ENCODE data around the gene EPB41L4A. TPM values are rescaled to one million over a fixed set of nuclear protein-coding genes. Genes with fewer than 3 reads are reported as not detected.

The EPB41L4A gene
- total RNA-seq, 4 donors from 2014 or later: 12.4 to 51.4 (median 23.0) TPM

DNA sequence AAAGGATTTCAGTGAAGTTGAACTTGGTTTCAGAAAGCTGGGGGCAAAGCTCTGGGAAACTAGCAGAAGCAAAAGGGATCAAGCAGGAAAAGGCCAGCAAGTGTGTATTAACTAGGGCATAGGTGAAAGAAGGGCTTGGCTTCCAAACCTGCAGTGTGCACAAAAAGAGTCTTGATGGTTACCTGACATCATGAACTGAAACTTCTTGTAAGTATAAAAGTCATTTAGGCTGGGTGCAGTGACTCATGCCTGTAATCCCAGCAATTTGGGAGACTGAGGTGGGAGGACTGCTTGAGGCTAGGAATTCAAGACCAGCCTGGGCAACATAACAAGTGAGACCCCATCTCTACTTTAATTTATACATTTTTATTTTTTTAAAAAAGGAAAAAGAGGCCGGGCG is 216.4 kb downstream of the EPB41L4A start:
- TF ChIP-seq, protein P1, sequence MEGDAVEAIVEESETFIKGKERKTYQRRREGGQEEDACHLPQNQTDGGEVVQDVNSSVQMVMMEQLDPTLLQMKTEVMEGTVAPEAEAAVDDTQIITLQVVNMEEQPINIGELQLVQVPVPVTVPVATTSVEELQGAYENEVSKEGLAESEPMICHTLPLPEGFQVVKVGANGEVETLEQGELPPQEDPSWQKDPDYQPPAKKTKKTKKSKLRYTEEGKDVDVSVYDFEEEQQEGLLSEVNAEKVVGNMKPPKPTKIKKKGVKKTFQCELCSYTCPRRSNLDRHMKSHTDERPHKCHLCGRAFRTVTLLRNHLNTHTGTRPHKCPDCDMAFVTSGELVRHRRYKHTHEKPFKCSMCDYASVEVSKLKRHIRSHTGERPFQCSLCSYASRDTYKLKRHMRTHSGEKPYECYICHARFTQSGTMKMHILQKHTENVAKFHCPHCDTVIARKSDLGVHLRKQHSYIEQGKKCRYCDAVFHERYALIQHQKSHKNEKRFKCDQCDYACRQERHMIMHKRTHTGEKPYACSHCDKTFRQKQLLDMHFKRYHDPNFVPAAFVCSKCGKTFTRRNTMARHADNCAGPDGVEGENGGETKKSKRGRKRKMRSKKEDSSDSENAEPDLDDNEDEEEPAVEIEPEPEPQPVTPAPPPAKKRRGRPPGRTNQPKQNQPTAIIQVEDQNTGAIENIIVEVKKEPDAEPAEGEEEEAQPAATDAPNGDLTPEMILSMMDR (IDR thresholded peaks at IDR 0.05; ENCODE audit: low read depth): no peak

DNA sequence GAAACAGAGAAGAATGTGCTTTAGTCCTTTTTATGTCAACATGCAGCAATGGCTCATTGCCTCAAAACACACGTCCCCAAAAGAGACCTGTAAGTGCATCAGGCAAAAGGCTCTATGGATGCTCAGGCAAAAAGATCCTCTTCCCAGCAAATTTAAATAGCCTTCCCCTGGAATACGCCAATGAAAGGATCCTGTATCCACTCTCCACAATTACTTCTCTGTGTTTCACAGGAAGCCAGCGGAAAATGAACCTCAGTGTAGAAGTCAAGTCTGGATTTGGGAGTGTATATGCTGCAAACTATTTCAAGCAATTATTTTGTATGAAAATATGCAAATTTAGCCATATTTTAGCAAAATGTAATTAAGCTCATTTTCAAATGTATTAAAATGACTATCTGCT is 217.9 kb downstream of the EPB41L4A start:
- TF ChIP-seq, protein P1 (IDR thresholded peaks at IDR 0.05; ENCODE audit: low read depth): no peak

DNA sequence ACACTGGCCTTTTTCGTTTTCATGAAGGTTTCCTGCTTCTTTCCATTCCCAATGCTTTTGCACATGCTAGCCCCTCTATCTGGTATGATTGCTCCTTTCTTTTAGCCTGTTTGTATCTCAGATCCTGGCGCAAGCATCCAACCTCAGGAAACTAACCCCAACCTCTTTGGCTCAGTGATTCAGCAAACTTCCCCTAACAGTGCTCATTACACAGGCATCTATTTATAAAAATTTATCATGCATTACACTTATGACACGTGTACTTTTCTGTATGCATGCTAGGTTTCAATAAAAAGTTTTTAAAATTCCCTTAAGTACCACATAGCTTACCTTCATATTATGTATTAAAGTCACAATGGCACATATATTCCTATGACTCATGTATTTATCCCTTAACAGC is 218.9 kb downstream of the EPB41L4A start:
- TF ChIP-seq, protein P1 (IDR thresholded peaks at IDR 0.05; ENCODE audit: low read depth): no peak

DNA sequence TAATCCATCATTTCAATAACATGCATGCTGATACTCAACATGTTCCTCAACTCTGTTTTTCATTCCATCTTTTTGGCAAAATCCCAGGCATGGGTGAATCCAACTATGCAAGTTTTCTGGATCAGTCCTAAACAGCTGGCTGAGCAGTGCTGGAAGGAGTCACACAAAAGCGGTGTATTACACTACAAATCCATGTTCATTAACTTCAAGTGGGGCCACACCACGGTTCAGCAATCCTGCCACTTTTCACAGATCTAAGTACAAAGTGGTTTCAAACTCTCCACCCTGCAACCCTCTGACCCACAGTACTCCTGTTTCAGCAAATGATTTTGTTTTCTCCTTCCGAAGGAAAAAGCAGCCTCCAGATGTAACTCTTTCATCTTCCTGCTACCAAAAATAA is 222.5 kb downstream of the EPB41L4A start:
- TF ChIP-seq, protein P1 (IDR thresholded peaks at IDR 0.05; ENCODE audit: low read depth): no peak

DNA sequence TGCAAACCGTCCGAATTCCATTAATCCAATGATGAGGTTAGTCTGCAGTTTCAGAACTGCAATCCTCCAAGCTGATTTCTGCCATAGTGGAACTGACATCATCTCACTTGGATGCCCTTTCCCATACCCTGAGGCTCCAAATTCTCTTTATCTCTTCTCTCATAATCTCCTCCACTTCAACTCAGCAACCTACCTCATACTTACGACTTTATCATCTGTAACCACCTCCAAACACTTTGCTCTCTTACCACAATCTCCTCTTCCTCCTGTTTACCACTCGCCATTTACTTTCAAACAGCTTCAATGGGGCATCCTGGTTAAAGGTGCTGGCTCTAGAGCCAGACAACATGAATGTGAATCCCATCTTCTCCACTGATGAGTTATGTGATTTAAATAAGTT is 223.2 kb downstream of the EPB41L4A start:
- TF ChIP-seq, protein P1 (IDR thresholded peaks at IDR 0.05; ENCODE audit: low read depth): no peak

DNA sequence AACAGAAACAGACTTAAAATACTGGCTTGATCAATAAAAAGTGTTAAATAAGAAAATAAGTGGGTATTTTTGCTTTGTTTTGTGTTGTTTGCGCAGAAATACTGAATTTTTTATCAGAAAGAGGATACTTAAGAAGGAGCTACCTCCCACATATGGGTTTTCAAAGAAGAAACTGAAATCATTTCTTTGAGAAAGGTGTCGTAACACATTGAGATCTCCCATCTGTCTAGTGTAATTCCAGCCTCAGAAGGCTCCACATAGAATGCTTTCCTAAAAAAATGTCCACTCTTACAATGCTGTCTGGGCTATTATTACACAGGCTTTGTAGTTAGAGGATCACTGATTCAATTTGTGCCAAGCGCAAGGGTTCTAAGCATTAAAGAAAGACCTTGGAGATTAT is 226.2 kb downstream of the EPB41L4A start:
- TF ChIP-seq, protein P1 (IDR thresholded peaks at IDR 0.05; ENCODE audit: low read depth): no peak

DNA sequence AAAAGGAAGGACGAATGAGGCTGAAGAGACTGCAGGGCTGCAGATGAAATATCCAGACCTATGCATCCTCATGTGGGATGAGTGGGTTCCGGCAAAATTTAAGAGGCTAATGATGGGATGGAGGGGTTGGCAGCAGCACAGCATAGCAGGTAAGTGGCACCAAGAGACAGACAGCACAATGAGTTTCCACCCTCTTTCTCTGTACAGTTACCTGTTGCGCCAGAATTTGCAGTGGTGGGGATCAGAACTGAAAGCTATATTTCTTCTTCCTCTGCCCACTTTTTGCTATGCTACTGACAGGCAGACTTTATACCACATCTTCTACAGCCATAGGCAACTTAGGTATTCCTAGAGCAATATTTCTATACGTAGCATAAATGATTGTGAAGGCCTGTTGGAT is 227.0 kb downstream of the EPB41L4A start:
- TF ChIP-seq, protein P1 (IDR thresholded peaks at IDR 0.05; ENCODE audit: low read depth): no peak

Data from subcutaneous adipose tissue (tissue), 4 donors.